HG03139 (cell line): ENCODE results near the gene GLYR1.
"Not testable (repeated sequence)": the region's sequence is repeated elsewhere in the genome, so short reads cannot be mapped to it uniquely, and the experiment has no call there.

Experiments
- ATAC-seq: cut with Tn5 transposase; IDR thresholded peaks from one replicate; pipeline ENCODE4 v1.9.1; 2021; ENCODE audit not compliant: unreplicated experiment

Gene GLYR1

DNA sequence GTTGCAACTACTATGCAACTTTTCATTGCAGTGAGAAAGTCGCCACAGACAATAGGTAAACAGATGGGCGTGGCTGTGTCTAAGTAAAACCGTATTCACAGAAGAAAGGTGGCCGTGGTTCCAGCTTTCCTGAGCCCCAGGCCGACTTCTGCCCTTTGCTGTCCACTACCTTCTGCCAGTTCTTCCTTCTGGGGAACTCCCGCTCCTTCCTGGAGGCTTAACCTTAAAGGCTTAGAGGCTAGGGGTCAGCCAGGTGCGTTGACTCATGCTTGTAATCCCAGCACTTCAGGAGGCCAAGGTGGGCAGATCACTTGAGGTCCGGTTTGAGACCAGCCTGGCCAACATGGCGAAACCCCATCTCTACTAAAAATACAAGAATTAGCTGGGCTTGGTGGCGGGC lies 56.8 kb downstream of the GLYR1 start:
- no peak for ATAC-seq

DNA sequence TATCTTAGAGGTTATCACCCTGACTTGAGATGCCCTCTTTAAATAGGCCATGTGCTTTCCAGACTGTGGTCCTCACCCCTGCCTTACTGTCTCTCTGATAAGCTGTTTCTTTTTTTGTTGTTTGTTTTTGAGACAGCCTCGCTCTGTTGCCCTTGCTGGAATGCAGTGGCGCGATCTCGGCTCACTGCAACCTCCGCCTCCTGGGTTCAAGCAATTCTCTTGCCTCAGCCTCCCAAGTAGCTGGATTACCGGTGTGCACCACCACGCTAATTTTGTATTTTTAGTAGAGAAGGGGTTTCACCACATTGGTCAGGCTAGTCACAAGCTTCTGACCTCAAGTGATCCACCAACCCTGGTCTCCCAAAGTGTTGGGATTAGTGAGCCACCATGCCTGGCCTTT lies 58.2 kb downstream of the GLYR1 start:
- ATAC-seq = no peak

DNA sequence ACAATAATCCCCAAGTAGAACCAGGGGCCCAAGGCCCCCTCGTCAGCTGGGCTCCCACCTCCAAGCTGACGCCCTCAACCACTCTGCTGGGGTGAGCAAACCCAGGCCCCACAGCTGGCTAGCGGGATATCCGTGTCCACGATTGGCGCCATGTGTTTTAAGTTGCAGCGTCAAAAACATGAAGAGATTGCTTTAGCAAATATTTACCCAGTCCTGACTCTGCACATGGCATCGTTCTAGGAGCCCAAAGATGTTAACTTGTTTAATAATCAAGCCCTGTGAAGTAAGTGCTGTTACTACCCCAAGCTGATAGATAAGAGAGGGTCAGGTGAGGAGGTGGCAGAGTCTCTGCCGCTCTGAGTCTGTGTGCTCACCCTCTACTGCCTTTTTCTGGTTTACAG lies 58.6 kb downstream of the GLYR1 start:
- no peak for ATAC-seq

DNA sequence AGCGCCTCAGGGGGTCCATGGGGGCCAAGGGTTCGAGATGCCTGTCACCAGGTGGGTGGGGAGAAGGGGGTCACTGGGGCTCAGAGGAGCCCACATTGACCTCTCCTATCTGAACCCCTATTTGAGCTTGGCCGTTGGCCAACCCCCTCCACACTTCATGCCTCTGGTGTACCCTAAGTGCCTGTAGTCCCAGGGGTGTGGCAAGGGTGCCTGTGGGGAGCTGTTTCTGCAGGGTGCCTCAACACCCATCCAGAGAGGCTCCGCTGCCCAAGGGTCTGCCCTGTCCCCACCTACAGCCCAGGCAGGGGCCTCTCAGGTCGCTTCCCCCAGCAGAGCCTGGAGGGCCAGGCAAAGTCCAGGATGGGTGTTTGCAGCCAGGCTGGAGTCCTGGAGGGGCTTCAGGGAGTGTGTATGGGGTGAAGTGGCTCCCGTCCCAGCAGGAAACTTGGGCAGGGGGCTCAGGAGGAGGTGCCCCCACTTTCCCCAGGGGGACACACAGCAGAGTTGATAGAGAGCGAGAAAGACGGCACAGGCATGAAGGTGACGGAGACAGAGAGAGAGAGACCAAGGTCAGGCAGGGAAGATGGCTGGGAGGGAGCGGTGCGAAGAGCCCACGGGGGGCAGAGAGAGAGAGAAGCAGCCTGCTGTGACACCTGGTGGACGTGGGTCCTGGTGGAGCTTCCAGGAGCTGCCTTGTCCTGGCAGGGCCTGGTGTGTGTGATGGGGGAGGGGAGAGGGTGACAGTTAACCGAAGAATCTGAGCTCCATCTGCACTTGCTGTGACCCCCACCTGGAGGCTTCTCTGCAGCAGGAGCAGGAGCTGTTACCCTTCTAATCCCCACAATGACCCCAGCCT lies 59.2 kb downstream of the GLYR1 start, which contains the start of gene SEPTIN12:
TSS of gene SEPTIN12 (minus strand) at position 719 of the 856 bp plus-strand sequence. CDS start at position 19, 700 bp downstream.
- ATAC-seq = no peak

DNA sequence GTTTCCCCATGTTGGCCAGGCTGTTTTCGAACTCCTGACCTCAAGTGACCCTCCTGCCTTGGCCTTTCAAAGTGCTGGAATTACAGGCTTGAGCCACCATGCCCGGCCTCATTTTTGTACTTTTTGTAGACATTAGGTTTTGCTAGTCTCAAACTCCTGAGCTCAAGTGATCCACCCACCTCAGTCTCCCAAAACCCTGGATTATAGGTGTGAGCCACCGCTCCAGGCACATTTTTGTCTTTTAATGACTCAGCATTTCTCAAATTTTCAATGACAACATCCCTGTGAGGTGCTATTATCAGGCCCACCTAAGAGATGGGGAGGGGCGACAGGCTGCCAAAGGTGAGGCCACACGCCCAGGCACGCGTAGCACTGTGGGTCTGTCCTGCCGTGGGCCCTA lies 60.0 kb downstream of the GLYR1 start:
- ATAC-seq = no peak

DNA sequence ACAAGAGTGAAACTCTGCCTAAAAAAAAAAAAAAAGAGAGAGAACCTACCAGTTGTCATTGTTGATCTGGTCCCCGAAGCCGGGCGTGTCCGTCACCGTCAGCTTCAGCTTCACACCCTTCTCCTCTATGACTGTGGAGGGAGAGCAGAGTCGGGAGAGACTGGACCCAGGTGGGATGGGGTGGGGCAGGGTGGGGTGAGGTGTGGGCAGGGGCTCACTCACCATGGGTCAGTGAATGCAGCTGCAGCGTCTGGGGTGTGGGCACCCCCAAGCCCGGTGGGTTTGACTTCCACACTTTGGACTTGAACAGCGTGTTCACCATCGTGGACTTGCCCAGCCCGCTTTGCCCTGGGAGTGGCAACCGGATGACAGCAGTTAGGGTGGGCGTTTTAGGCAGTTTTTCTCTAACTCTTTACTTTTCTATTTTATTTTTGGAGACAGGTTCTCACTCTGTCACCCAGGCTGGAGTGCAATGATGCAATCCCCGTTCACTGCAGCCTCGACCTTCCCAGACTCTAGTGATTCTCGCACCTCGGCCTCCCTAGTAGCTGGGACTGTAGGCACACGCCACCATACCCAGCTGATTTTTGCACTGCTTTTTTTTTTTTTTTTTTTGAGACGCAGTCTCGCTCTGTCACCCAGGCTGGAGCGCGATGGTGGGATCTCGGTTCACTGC lies 61.2 kb downstream of the GLYR1 start:
- ATAC-seq = no peak

DNA sequence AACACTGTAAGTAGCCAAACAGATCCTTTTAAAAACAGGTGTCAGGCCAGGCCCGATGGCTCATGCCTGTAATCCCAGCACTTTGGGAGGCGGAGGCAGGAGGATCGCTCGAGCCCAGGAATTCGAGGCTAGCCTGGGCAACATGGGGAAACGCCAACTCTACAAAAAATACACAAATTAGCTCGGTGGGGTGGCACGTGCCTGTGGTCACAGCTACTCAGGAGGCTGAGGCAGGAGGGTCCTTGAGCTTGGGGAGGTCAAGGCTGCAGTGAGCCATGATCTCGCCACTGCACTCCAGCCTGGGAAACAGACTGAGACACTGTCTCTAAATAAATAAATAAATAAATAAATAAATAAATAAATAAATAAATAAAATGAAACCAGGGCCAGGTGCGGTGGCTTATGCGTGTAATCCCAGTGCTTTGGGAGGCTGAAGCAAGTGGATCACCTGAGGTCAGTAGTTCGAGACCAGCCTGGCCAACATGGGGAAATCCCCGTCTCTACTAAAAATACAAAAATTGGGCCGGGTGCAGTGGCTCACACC lies 62.6 kb downstream of the GLYR1 start:
- not testable (repeated sequence) for ATAC-seq

DNA sequence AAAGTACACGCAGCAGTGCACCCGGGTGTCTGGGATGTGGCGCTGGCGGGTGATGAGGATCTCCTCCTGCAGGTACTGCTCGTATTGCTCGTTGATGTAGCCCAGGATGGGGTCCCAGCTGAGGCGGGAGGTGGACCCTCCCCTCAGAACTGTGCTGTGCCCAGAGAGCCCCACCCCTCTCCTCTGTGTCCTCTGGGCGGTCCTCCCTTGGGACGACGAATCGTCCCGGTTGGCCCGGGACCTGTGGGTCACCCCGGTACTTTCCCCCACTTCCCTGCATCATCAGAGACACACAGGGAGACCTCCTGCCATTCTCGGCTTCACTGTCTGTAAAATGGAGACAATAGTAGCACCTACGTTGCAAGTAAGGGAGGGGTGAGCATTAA lies 63.1 kb downstream of the GLYR1 start:
- ATAC-seq = no peak

DNA sequence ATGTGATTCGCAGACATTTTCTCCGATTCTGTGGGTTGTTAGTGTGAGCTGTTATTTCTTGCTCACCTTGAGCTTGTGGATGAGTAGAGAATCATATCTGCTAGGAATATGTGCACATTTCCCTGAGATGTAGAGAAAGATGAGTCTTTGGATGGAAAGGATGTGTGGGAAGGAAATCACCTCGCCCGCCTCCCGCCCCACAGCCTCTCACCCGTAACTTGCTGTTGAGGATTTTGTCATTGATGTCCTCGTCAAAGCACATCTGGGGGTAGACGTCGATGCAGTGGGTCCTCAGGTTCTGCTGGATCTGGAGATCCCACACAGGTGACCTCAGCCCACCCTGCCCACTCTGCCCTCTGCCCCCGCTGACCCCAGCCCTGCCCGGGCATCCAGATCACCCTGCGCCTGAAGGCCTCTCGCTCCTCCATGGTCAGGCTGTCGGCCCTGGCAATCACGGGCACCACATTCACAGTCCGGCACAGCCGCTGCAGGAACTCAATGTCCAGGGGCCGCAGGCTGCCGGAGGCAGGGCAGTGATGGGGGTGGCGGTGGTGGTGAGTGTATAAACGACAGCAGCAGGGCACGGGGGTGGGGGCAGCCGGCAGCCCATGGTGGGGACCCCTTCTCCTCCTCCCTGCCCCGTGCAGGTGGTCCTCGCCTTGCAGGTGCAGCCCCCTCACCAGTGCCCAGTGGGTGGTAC lies 63.7 kb downstream of the GLYR1 start:
- no peak for ATAC-seq

DNA sequence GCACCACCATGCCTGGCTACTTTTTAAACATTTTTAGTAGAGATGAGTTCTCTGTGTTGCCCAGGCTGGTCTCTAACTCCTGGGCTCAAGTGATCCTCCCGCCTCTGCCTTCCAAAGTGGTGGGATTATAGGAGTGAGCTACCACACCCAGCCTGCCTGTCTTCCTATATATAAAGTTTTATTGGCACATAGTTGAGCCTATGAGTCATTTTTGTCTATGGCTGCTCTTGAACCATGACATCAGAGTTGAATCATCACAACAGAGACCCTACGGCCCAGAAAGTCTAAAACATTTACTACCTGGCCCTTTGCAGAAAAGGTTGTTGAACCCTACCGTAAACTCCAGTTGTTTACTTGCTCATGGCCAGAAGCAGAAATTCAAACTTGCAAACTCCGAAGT lies 66.9 kb downstream of the GLYR1 start:
- ATAC-seq = no peak

DNA sequence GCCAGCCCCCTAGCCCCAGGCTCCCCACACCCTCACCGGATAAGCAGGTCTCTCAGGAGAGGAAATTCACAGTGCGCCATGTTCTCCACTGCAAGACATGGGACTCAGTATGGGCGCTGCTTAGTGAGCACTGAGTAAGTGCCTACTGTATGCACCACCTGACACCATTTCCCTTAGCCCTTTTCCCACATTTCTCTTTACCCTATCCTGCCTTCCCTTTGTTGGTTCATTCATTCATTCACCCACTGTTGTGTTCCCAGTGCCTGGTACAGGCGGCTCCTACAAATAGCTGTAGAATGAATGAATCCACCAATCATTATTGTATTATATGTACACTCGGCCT lies 69.1 kb downstream of the GLYR1 start:
- ATAC-seq = no peak

DNA sequence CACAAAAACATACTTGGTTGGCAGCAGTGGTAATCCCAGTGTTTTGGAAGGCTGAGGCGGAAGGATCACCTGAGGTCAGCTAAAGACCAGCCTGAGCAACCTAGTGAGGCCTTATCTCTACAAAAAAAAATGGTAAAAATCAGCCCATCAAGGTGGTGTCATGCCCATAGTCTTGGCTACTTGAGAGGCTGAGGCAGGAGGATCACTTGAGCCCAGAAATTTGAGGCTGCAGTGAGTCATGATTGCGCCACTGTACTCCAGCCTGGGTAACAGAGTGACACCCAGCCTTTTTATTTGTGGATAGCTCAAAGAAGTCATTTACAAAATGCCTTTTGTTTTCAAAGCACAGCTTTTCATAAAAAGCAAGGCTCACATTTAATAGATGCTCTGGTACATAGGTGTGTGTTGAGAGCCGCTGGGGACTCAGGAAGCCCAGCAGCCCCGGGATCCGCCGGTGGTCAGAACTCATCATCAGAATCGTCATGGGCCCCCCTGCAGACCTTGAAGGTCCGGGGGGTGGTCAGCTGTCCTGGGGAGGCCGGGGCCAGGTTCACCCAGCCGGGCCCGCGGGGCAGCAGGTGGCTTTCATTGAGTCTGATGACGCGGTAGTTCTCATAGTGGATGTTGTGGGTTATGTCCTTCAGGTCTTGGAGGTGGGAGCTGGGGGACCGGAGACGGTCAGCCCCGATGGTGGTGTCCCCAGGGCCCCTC lies 69.6 kb downstream of the GLYR1 start:
- ATAC-seq = no peak

DNA sequence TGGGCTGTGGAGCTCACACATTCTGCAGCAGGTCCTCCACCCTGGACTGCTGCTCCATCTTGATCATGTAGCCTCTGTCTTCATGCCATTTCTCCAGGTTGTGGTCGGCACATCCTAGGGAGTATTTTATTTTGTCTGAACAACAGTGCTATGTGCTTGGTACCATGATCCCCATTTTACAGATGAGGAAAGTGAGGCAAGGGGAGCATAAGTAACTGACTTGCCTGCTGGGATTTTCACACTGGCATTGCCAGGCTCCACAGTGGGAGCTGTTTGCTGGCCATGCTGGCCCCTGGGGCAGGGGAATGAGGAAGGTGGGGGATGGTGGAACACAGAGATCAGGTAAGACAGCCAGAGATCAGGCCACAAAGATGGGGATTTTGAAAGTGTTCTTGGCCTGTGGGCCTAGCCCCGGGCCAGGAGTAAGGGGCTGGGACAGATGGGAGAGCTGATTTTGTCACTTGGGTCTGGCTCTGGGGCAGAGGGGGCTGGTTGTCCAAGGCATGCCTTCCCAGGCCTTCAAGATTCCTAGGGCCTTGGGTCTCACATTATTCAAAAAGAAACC lies 70.9 kb downstream of the GLYR1 start:
- no peak for ATAC-seq

DNA sequence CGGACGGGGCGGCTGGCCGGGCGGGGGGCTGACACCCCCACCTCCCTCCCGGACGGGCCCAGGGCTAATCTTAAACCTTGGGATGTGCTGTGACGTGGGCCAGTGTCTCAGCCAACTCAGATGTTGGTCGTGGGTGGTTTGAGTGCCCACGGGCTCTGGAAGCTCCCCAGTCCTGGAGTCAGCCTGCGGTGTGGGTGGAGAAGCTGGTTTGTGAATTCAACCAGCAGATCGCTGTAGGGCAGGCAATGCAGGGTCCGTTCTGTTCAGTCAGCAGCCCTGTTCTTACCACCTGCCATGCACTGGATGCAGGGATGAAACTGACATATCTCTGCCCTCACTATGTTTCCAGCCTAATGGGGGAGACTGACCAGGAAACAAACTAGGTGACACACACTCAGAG lies 72.1 kb downstream of the GLYR1 start:
- ATAC-seq = no peak

DNA sequence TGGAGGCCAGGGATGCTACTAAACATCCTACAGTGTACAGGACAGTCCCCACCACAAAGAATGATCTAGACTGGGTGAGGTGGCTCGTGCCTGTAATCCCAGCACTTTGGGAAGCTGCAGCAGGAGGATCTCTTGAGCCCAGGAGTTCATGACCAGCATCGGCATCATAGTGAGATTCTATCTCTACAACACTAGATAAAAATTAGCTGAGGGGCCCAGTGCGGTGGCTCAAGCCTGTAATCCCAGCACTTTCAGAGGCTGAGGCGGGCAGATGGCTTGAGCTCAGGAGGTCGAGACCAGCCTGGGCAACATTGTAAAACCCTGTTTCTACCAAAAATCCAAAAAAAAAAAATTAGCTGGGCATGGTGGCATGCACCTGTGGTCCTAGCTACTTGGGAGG lies 74.7 kb downstream of the GLYR1 start:
- ATAC-seq = no peak

DNA sequence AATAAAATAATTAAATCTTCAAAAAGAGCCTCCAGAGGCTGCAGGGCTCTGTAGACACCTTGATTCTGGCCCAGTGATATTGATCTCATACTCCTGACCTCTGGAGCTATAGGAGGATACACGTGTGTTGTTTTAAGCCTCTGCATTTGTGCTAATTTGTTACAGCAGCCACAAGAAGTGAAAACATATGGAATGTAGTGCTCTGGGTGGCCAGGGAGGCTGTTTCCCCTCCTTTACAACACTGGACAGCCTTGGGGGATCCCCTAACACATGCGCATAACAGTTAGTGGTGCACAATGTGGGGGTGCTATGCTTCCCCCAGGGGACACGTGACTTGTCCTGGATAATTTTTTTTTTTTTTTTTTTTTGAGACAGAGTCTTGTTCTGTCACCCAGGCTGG lies 75.4 kb downstream of the GLYR1 start:
- ATAC-seq = no peak

DNA sequence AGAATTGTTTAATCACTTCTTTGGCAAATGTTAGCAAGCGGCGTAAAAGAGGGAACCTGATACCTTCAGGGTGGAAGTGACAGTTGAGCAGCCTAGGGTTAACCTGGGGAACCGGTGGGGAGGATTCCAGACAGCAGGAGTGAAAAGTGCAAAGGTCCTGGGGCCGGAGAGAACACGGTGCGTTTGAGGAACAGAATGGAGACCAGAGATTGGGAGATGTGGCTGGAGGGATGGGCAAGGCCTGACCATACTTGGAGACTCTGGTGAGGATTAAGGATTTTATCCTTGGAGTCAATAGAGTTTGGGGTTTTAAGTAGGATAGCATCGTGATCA lies 77.8 kb downstream of the GLYR1 start:
- ATAC-seq = no peak

DNA sequence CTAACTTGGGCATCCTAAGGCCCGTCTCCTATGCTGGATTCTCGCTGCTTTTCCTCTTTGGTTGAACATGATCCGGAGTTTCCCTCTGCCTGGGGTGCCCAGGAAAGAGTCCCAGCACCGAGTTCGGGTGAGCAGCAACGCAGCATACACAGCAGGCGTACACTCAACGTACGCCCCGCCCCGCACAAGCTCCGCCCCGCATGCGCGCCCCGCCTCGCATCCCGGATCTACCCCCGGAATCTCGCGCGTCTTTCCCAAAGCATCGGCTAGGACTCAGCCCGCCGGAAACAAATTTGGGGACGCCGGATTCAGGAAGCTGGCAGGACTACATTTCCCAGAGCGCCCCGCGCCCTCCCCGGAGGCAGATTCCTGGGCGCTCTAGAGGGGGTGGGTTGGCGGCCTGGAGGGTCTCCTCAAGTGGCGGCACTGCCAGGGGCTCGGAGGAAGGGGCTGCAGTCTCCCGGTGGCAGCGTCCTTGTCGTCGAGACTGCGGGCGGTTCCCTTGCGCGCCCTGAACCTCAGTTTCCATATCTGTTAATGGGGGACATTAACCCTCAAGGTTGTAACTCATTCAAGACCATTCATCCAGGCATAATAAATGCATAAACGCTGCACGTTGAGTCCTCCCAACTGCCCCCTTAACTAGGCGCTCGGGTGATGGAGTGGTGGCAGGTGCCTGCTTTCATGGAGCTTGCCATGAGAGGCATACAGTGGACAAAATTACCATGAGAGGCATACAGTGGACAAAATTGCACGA lies 78.4 kb downstream of the GLYR1 start:
- peak; percentile 67 for ATAC-seq

DNA sequence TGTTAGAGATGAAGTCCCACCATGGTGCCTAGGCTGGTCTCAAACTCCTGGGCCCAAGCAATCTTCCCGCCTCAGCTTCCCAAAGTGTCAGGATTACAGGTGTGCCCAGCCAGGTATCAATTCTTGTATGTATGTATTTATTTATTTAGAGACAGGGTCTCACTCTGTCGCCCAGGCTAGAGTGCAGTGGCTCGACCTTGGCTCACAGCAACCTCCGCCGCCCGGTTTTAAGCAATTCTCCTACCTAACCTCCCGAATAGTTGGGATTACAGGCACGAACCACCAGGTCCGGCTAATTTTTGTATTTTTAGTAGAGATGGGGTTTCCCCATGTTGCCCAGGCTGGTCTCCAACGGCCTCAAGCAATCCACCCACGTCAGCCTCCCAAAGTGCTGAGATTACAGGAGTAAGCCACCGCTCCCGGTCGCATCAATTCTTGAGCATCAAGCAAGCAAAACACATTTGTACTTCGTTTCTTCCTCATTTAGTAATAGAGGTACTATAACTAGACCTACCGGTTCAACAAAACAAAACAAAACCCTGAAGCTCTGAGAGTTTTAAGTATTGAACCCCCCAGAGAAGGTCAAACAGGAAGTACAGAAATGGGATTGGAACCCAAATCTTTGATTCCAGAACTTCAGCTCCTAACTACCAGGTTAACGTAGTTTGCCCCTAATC lies 79.1 kb downstream of the GLYR1 start:
- no peak for ATAC-seq
